DND-41 (cell line): Measurements from ENCODE around the gene SMG5.

Experiments
- EZH2 ChIP-seq: IDR thresholded peaks from 3 replicates; pipeline ENCODE4 v1.6.1; 2012; ENCODE audit warnings: borderline replicate concordance, low read depth, mild to moderate bottlenecking, moderate library complexity, low read length, inconsistent platforms; ENCODE audit not compliant: severe bottlenecking
- TF ChIP-seq, protein P1 (sequence below): IDR thresholded peaks from 2 replicates; pipeline ENCODE4 v1.5.1; 2012; ENCODE audit warnings: borderline replicate concordance, low read length, moderate library complexity, mild to moderate bottlenecking; ENCODE audit not compliant: poor library complexity, severe bottlenecking; ENCODE audit errors: extremely low read depth

DNA sequence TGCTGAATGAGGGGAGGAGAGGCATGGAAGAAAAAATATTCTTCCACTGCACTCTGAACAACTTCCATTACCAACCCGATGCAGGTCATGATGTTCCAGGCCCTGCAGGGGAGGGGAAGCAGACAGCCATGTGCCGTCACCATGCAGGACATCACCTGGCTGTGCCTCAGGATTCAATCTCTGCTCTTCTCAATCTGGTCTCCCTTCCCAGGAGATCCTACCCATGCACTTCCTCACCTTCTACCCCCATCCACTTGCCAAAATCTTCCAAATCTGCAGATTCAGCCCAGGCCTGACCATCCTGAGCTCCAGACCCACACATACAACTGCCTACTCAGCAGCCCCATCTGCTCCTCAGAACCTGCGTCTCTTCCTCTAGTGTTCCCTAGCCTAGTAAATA is 29.0 kb downstream of the SMG5 start:
- TF ChIP-seq, protein P1, sequence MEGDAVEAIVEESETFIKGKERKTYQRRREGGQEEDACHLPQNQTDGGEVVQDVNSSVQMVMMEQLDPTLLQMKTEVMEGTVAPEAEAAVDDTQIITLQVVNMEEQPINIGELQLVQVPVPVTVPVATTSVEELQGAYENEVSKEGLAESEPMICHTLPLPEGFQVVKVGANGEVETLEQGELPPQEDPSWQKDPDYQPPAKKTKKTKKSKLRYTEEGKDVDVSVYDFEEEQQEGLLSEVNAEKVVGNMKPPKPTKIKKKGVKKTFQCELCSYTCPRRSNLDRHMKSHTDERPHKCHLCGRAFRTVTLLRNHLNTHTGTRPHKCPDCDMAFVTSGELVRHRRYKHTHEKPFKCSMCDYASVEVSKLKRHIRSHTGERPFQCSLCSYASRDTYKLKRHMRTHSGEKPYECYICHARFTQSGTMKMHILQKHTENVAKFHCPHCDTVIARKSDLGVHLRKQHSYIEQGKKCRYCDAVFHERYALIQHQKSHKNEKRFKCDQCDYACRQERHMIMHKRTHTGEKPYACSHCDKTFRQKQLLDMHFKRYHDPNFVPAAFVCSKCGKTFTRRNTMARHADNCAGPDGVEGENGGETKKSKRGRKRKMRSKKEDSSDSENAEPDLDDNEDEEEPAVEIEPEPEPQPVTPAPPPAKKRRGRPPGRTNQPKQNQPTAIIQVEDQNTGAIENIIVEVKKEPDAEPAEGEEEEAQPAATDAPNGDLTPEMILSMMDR, result no peak
- TF ChIP-seq EZH2, result no peak
